HAP-1 (cell line): ENCODE measurements around the gene DNAJC5.
A peak's percentile ranks its signal among the peaks of the same experiment; 100 is the strongest.

ENCODE experiments used
- DNase-seq, 2 experiments: peaks; one replicate each; pipeline ENCODE4 v3.0.0-alpha.2; 2016 to 2020; ENCODE audit warnings: low spot score in 2 of 2
- H3K27me3 ChIP-seq: fragments of 250-450 bp; sonication (Bioruptor Pico); 2 replicates; pipeline ENCODE4 v1.5.1; 2020; ENCODE audit warnings: low read depth, mild to moderate bottlenecking, moderate library complexity
- H3K36me3 ChIP-seq: fragments of 250-450 bp; sonication (Bioruptor Pico); replicated peaks from 2 replicates; pipeline ENCODE4 v1.5.1; 2020; ENCODE audit warnings: mild to moderate bottlenecking
- H3K4me1 ChIP-seq: fragments of 250-450 bp; sonication (Bioruptor Pico); 2 replicates; pipeline ENCODE4 v1.5.1; 2020; ENCODE audit warnings: mild to moderate bottlenecking
- H3K4me3 ChIP-seq: fragments of 250-450 bp; sonication (Bioruptor Pico); 2 replicates; pipeline ENCODE4 v1.5.1; 2020; ENCODE audit warnings: mild to moderate bottlenecking, moderate library complexity
- H3K9me3 ChIP-seq: fragments of 250-450 bp; sonication (Bioruptor Pico); 2 replicates; pipeline ENCODE4 v1.5.1; 2020; ENCODE audit warnings: mild to moderate bottlenecking, moderate library complexity
- in situ Hi-C: fragments of 300-500 bp; cut with MboI; formaldehyde crosslinking; loops from 3 replicates; pipeline ENCODE4 v1.14.3; 2020; ENCODE audit warnings: low sequenced_read_pairs, inconsistent platforms, mixed read lengths

The DNAJC5 gene

DNA sequence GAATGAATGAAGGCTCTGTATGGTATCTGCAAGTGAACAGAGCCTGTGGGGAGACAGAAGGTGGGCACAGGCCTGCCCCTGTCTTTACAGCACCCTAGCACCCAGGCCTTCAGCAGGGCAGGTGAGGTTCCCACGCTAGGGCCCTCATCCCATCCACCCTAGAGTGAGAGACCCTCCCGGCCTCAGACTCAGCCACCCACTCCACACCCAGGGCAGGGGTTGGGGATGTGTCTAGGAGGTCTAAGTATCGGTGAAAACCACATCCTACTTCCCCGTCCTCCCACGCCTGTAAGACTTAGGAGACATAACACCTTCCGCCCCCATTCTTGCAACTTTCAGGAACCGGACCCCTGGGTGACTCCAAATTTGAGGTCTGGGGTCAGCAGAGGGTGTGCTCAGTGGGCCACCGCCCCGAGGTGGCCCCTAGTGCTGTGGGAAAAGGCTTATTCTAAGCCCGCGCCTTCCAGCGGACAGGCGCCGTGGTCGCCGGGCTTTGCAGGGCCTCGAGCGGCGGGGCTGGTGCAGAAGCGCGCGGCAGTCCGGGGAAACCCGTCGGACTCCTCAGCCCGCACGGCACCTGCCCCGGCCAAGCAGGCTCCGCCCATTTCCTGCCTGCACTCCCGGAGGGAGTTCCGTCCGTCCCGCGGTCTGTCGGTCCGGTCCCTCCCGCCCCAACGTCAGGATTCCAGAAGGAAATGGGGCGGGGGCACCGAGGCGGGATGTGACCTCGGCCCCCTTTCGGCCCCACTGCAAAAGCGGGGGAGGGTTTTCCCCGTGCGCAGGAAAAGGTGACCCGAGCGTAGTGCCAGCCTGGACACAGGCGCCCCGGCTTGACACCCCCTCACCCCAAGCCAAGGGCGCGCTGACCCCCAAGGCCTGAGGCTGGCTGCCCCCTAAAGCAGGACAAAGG, 83.6 kb downstream of the DNAJC5 start:
- peak overlapping the region; percentile 88 for H3K4me3 ChIP-seq
- in situ Hi-C loops = loop anchor here (5.0 kb wide), 1 partner anchor 436 kb away; no protein-coding TSS in a partner anchor

DNA sequence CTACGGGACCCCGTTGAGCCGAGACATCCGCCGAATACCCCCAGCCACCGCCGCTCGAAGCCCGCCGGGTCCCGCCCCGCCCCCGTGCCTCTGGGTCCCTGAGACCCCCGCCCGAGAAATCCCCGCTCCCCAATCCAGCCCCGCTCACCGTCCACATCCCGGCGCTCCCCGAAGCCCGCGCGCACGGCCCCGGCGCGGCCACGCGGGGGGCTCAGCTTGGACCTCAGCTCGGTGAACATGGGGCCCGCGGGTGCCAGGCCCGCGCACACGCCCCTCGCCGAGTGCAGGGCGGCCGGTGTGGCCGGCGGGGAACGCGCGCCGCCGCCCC, 84.3 kb downstream of the DNAJC5 start:
- Histone ChIP-seq H3K36me3 (peaks cover 6% of the 10 kb centered on the region), H3K9me3 (no peaks in the 10 kb centered on the region), H3K27me3 (no peaks in the 10 kb centered on the region), H3K4me1 (peaks cover 11% of the 10 kb centered on the region), H3K4me3 (peak overlapping the region; percentile 88)
- in situ Hi-C loops = loop anchor here (5.0 kb wide), 1 partner anchor 437 kb away; no protein-coding TSS in a partner anchor
- DNase-seq = no peak

More for the DNA sequence above, 83.6 kb downstream of the DNAJC5 start:
- Histone ChIP-seq H3K4me1 (peaks cover 12% of the 10 kb centered on the region), H3K36me3 (no peaks in the 10 kb centered on the region; the same call in 1 of the 2 replicates), H3K9me3 (no peaks in the 10 kb centered on the region), H3K27me3 (no peaks in the 10 kb centered on the region)
- DNase-seq = peak; percentile 61 to 89

DNA sequence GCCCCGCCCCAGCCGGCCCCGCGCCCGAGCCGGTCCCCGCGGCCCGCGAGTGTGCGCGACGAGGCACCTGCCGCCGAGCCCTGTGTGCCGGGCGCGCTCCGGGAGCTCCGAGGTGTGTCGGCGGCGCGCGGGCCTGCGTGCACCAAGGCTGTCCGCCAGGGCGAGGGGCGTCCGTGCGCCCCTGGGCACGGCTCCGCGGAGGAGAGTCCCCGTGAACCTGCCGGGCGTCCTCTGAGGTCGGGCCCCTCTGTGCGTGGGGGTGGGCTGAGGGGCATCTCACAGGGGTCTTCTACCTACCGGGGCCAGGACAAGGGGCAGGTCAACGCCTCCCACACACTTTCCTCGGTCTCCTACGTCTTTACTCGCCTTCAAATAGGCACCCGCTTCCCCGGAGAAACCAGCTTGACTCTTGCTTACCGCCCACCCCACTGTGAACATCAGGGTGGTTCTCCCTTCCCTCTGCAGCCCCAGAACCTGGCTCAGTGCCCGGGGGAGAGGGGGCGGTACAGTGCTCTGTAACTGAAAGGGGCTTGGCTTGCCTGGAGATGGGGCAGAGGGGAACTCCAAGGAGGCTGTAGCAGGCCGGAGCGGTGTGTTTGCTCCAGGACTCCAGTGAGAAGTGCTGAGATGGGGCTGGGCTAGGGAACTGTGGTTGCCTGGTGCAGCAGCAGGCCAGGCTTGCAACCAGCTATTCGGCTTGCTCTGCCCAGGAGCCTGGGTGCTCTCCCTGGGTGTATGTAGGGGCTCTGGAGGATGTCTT, 84.8 kb downstream of the DNAJC5 start, which contains the start of gene SAMD10:
Gene SAMD10 (minus strand): TSS at position 86 of the 760 bp plus-strand sequence. CDS start 175 bp downstream, outside the sequence.
- Histone ChIP-seq H3K4me1 (peaks cover 11% of the 10 kb centered on the region), H3K36me3 (peaks cover 11% of the 10 kb centered on the region), H3K4me3 (peak within 1 kb of the TSS; percentile 88), H3K27me3 (no peaks in the 10 kb centered on the region), H3K9me3 (no peaks in the 10 kb centered on the region)
- in situ Hi-C loops = loop anchor here (5.0 kb wide), 1 partner anchor 437 kb away; no protein-coding TSS in a partner anchor
- DNase-seq = peak; percentile 58 to 89

DNA sequence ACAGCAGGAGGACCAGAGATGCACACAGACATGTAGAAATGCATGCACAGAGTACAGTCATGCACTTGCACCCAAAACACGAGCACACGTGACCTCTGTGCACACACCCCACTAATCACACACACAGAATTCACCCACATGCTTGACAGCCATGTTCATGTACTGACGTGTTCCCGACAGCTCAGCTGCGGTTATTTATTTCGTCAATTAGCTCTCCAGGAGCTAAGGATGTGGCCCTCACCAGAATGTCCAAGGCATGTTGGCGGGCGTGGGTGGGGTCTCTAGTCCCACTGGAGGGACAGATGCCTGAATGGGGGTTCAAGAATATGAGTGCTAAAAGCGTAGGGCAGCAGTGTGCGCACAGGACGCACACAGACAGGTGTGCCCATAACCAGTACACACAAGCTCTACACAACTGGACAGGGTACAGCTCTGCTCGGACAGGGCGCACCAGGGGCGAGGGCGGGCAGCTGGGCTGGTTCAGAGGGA, 85.4 kb downstream of the DNAJC5 start:
- H3K4me1 ChIP-seq = peaks cover 11% of the 10 kb centered on the region
- peak overlapping the region; percentile 88 for H3K4me3 ChIP-seq
- peaks cover 17% of the 10 kb centered on the region for H3K36me3 ChIP-seq
- in situ Hi-C loops = no loop called here
- no peaks in the 10 kb centered on the region for H3K27me3 ChIP-seq
- no peak for DNase-seq
- H3K9me3 ChIP-seq = no peaks in the 10 kb centered on the region

DNA sequence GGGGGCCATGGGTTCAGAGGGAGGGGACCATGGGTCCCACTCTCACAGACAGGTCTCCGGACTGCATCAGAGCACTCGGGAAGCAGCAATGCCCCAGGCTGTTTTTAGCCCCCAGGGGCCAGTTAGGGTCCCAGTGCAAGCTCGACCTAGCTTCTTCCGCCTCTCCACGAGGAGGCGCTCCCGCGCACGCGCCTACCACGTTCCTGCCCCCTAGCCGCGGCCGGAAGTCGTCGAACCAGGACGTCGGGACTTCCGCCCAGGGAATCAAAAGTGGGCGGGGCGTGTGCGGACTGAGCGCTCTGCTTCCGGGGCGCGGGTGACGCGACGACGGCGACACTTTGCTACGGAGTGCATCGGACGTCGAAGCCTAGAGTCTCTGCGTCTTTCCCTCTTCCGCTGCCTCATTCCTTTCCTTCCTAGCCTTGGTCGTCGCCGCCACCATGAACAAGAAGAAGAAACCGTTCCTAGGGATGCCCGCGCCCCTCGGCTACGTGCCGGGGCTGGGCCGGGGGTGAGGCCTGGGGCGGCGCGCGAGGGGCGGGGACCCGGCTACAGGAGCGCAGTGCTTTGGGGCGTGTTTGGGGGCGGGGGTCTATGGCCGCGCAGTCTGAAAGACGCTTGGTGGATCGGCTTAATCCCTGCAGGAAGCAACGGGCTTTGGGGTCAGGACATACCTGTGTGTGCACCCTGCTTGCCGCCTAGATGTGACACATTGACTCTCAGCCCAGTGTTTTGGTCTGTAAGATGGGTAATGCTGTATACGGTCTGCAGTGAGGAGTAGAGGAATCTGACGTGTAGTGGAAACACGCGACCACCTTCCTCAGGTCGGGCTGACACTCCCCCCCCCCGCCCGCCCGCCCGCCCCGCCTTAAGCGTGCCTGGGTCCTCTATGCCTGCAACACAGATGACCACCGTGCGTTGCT, 86.1 kb downstream of the DNAJC5 start, which contains the start of gene PRPF6:
Gene PRPF6 (plus strand): TSS at position 327 of the 923 bp plus-strand sequence. CDS start 114 bp downstream, at position 441.
- Histone ChIP-seq H3K27me3 (no peaks in the 10 kb centered on the region), H3K4me1 (peaks cover 11% of the 10 kb centered on the region), H3K36me3 (peaks cover 24% of the 10 kb centered on the region), H3K9me3 (no peaks in the 10 kb centered on the region), H3K4me3 (peak within 1 kb of the TSS; percentile 88)
- peak; percentile 95 to 98 for DNase-seq
- in situ Hi-C loops = no loop called here

DNA sequence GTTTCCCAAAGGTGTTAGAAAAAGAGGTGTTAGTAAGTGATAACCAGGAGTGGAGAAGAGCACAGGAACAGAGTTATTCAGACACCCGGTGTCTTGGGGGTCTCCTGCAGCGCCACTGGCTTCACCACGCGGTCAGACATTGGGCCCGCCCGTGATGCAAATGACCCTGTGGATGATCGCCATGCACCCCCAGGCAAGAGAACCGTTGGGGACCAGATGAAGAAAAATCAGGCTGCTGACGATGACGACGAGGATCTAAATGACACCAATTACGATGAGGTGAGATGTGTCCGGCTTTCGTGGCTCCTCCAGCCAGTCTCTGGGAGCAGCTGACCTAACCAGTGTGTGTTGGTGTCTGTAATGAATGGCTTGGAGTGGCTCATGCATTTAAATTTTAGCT, 88.0 kb downstream of the DNAJC5 start:
- Histone ChIP-seq H3K27me3 (no peaks in the 10 kb centered on the region), H3K4me3 (no peak overlapping the region), H3K4me1 (peaks cover 11% of the 10 kb centered on the region), H3K9me3 (no peaks in the 10 kb centered on the region), H3K36me3 (peaks cover 31% of the 10 kb centered on the region)
- in situ Hi-C loops = no loop called here
- DNase-seq = no peak
